H1 (cell line): Measurements from ENCODE around the gene DENND2A. TPM values are rescaled to one million over a fixed set of nuclear protein-coding genes. Genes with fewer than 3 reads are reported as not detected.

Source experiments
- CHD1 ChIP-seq: IDR thresholded peaks from 2 replicates; pipeline ENCODE4 v1.6.1; 2012; ENCODE audit warnings: low read depth, low read length, improper control_type of control experiment
- CHD7 ChIP-seq: fragments of 300-600 bp; sonication (generic); IDR thresholded peaks from 2 replicates; pipeline ENCODE4 v1.7.1; 2012; ENCODE audit warnings: low read length, moderate library complexity, mild to moderate bottlenecking, inconsistent platforms; ENCODE audit not compliant: insufficient replicate concordance
- CREB1 ChIP-seq: IDR thresholded peaks from 2 replicates; pipeline ENCODE4 v1.6.1; 2012; ENCODE audit warnings: inconsistent platforms
- FOSL1 ChIP-seq: IDR thresholded peaks from 2 replicates; pipeline ENCODE4 v1.6.1; 2011; ENCODE audit warnings: mild to moderate bottlenecking, low read depth, low read length, moderate library complexity; ENCODE audit not compliant: insufficient read depth
- KDM4A ChIP-seq: IDR thresholded peaks from one replicate; pipeline ENCODE4 v1.7.1; 2012; ENCODE audit warnings: low read depth, mild to moderate bottlenecking, moderate library complexity, low read length, inconsistent platforms; ENCODE audit not compliant: severe bottlenecking
- NANOG ChIP-seq: IDR thresholded peaks from 2 replicates; pipeline ENCODE4 v1.6.1; 2011; ENCODE audit warnings: low read length, low read depth, mild to moderate bottlenecking, inconsistent platforms; ENCODE audit not compliant: insufficient read depth, poor library complexity, severe bottlenecking
- PHF8 ChIP-seq: fragments of 200-600 bp; sonication (generic); conservative IDR thresholded peaks from 2 replicates; pipeline ENCODE4 v1.7.1; 2012; ENCODE audit warnings: low read depth, mild to moderate bottlenecking, inconsistent platforms, low read length, moderate library complexity
- POU5F1 ChIP-seq: IDR thresholded peaks from 2 replicates; pipeline ENCODE4 v1.6.1; 2011; ENCODE audit warnings: low read depth, mild to moderate bottlenecking, low read length, moderate library complexity
- SAP30 ChIP-seq: fragments of 300-600 bp; sonication (generic); IDR thresholded peaks from 2 replicates; pipeline ENCODE4 v1.7.1; 2012; ENCODE audit warnings: low read length, moderate library complexity, mild to moderate bottlenecking, inconsistent platforms; ENCODE audit not compliant: insufficient read depth, insufficient replicate concordance
- TBP ChIP-seq: IDR thresholded peaks from 2 replicates; pipeline ENCODE4 v1.6.1; 2011; ENCODE audit warnings: low read depth, low read length, improper control_type of control experiment
- polyA plus RNA-seq, 7 experiments: library from polyadenylated mRNA; depleted of rRNA in 3 of 7; stranded (reverse) in 5 of 7; unstranded in 2 of 7; fragments of >200 nt in 5 of 7; fragments of 200-250 nt in 2 of 7; gene quantifications; 1 replicate in 5 of 7; 2 replicates in 1 of 7; 4 replicates in 1 of 7; pipeline versions ENCODE4 v1.2.1 to v1.2.3, GENCODE V29; 2011 to 2013; ENCODE audit warnings: missing spikeins in 2 of 7, mixed read lengths in 2 of 7
- total RNA-seq: library from RNA; stranded (reverse); fragmentation: NEBNext Ultra II Directional; extraction: Animal tissue kit (Norgen Biotek cat#: 25700); gene quantifications from 2 replicates; pipeline ENCODE4 v1.2.1, GENCODE V29; 2021

Gene DENND2A
- total and polyA plus RNA-seq, 2 of the 8 experiments (the other 6 are each of a cell fraction or from before 2014, with no cell fraction given) = 5.0 to 13.0 TPM

GRCh38 chr7:140649556-140650205, 9.1 kb upstream of the DENND2A start (continued):
- no peak for TF ChIP-seq CHD7
- no peak for TF ChIP-seq TBP
- no peak for TF ChIP-seq FOSL1
- no peak for TF ChIP-seq NANOG
- TF ChIP-seq KDM4A = no peak
- no peak for TF ChIP-seq POU5F1
- TF ChIP-seq CREB1 = no peak
- no peak for TF ChIP-seq PHF8
- no peak for TF ChIP-seq CHD1
- no peak for TF ChIP-seq SAP30
